Measurements from ENCODE around the gene MTARC1. TPM values are rescaled to one million over a fixed set of nuclear protein-coding genes. Genes with fewer than 3 reads are reported as not detected.

Gene MTARC1
- total RNA-seq, 1 donor from 2014 or later = 2.6 TPM

GRCh38 chr1:220761688-220762427 is 24.9 kb upstream of the MTARC1 start:
- no peak overlapping the region for H3K27ac Mint-ChIP-seq (ENCODE audit: unreplicated experiment)

GRCh38 chr1:220764757-220765156 is 22.0 kb upstream of the MTARC1 start:
- Mint-ChIP-seq H3K4me3 (ENCODE audit: unreplicated experiment) (no peak overlapping the region), H3K36me3 (ENCODE audit: low read depth, unreplicated experiment) (peaks cover 3% of the 10 kb centered on the region), H3K9me3 (ENCODE audit: unreplicated experiment) (no peaks in the 10 kb centered on the region), H3K27me3 (ENCODE audit: unreplicated experiment) (peaks cover 2% of the 10 kb centered on the region), H3K4me1 (ENCODE audit: unreplicated experiment) (peaks cover 3% of the 10 kb centered on the region), H3K27ac (ENCODE audit: unreplicated experiment) (no peak overlapping the region)
- TF ChIP-seq CTCF (IDR thresholded peaks at IDR 0.05; ENCODE audit: unreplicated experiment) = no peak
- DNase-seq (ENCODE audit: low spot score) = no peak

More at GRCh38 chr1:220761688-220762427, 24.9 kb upstream of the MTARC1 start:
- no peaks in the 10 kb centered on the region for H3K9me3 Mint-ChIP-seq (ENCODE audit: unreplicated experiment)
- DNase-seq (ENCODE audit: low spot score) = no peak
- no peaks in the 10 kb centered on the region for H3K36me3 Mint-ChIP-seq (ENCODE audit: low read depth, unreplicated experiment)
- no peaks in the 10 kb centered on the region for H3K4me1 Mint-ChIP-seq (ENCODE audit: unreplicated experiment)
- TF ChIP-seq CTCF (IDR thresholded peaks at IDR 0.05; ENCODE audit: unreplicated experiment) = no peak
- H3K27me3 Mint-ChIP-seq (ENCODE audit: unreplicated experiment) = peaks cover 2% of the 10 kb centered on the region
- H3K4me3 Mint-ChIP-seq (ENCODE audit: unreplicated experiment) = no peak overlapping the region

GRCh38 chr1:220767312-220768125 is 19.2 kb upstream of the MTARC1 start:
- no peak for TF ChIP-seq CTCF (IDR thresholded peaks at IDR 0.05; ENCODE audit: unreplicated experiment)

GRCh38 chr1:220768126-220768601 is 18.5 kb upstream of the MTARC1 start:
- no peak for TF ChIP-seq CTCF (IDR thresholded peaks at IDR 0.05; ENCODE audit: unreplicated experiment)
- Mint-ChIP-seq H3K4me3 (ENCODE audit: unreplicated experiment) (no peak overlapping the region), H3K36me3 (ENCODE audit: low read depth, unreplicated experiment) (peaks cover 7% of the 10 kb centered on the region), H3K27me3 (ENCODE audit: unreplicated experiment) (peaks cover 2% of the 10 kb centered on the region), H3K4me1 (ENCODE audit: unreplicated experiment) (peaks cover 6% of the 10 kb centered on the region), H3K27ac (ENCODE audit: unreplicated experiment) (no peak overlapping the region), H3K9me3 (ENCODE audit: unreplicated experiment) (no peaks in the 10 kb centered on the region)
- DNase-seq (ENCODE audit: low spot score) = no peak

More at GRCh38 chr1:220767312-220768125, 19.2 kb upstream of the MTARC1 start:
- Mint-ChIP-seq H3K4me1 (ENCODE audit: unreplicated experiment) (peaks cover 6% of the 10 kb centered on the region), H3K9me3 (ENCODE audit: unreplicated experiment) (no peaks in the 10 kb centered on the region), H3K4me3 (ENCODE audit: unreplicated experiment) (no peak overlapping the region), H3K27me3 (ENCODE audit: unreplicated experiment) (peaks cover 2% of the 10 kb centered on the region), H3K36me3 (ENCODE audit: low read depth, unreplicated experiment) (peaks cover 7% of the 10 kb centered on the region), H3K27ac (ENCODE audit: unreplicated experiment) (no peak overlapping the region)
- no peak for DNase-seq (ENCODE audit: low spot score)
